ENCODE measurements around the gene AMIGO3.
"Not testable (repeated sequence)": the region's sequence is repeated elsewhere in the genome, so short reads cannot be mapped to it uniquely, and the experiment has no call there.

The AMIGO3 gene, protein sequence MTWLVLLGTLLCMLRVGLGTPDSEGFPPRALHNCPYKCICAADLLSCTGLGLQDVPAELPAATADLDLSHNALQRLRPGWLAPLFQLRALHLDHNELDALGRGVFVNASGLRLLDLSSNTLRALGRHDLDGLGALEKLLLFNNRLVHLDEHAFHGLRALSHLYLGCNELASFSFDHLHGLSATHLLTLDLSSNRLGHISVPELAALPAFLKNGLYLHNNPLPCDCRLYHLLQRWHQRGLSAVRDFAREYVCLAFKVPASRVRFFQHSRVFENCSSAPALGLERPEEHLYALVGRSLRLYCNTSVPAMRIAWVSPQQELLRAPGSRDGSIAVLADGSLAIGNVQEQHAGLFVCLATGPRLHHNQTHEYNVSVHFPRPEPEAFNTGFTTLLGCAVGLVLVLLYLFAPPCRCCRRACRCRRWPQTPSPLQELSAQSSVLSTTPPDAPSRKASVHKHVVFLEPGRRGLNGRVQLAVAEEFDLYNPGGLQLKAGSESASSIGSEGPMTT

DNA sequence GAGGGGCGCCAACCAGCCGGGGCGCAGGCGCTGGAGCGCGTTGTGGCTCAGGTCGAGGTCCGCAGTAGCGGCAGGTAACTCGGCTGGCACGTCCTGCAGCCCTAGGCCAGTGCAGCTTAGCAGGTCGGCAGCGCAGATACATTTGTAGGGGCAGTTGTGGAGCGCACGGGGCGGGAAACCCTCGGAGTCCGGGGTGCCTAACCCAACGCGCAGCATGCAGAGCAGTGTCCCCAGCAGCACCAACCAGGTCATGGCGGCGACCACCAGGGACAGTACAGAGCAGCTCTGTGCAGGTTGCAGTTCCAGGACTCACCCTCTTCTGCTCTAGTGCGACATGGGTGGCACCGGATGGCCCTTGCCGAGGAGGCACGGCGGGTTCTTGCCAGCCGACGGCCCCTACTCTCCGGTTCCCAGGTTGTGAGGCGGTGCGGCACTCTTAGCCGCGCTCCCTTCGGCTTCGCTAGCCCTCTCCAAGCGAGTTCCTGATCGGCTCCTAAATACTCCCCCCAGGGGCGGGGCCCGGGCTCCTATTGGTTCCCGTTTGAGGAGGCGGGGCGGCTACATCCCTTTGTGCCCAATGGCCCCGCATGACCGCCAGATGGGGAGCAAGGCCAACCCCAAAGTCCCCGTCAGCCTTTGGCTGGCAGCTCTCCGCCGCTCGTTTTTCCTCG lies at the start of gene AMIGO3:
TSS of gene AMIGO3 (minus strand) at position 471 of the 671 bp plus-strand sequence. CDS start at position 252, 219 bp downstream.
- peak; percentile 36 to 97 (median 90) for DNase-seq

DNA sequence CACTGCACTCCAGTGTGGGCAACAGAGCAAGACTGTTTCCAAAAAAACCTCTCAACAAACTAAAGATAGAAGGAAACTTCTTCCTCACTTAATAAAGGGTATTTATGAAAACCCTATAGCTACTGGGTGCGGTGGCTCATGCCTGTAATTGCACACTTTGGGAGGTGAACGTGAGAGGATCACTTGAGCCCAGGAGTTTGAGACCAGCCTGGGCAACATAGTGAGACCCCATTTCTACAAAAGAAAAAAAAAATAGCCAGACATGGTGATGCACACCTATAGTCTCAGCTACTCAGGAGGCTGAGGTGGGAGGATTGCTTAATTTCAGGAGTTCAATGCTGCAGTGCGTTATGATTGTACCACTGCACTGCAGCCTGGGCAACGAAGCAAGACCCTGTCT lies 44.5 kb upstream of the AMIGO3 start:
- no peak for DNase-seq

DNA sequence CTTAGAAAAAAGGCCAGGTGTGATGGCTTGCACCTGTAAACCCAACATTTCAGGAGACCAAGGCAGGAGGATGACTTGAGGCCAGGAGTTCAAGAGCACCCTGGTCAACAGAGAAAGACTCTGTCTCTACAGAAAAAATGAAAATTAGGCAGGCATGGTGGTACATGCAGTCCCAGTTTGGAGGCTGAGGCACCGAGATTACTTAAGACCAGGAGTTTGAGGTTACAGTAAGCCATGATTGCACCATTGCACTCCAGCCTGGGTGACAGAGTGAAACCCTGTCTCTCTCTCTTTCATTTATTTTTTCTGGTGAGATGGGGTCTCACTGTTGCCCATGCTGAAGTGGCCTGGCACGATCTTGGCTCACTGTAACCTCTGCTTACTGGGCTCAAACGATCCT lies 42.2 kb upstream of the AMIGO3 start:
- no peak for DNase-seq

DNA sequence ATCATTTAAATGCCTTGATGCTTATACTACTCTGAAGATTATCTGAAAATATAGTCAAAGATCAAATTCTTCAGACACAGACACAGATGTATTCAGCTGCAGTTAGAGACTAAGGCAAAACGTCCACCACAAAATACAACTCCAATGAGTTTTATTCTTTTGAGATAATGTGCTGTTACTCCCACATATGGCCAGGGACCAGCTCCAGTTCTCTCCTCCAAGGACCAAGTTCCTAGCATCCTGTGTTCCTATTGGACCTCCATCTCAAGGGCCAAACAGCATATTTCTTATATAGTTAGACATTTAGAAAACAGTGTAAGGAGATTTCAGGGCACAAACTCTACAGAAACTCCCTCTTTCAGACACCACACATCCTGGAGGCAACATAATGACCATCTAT lies 39.7 kb upstream of the AMIGO3 start:
- no peak for DNase-seq

DNA sequence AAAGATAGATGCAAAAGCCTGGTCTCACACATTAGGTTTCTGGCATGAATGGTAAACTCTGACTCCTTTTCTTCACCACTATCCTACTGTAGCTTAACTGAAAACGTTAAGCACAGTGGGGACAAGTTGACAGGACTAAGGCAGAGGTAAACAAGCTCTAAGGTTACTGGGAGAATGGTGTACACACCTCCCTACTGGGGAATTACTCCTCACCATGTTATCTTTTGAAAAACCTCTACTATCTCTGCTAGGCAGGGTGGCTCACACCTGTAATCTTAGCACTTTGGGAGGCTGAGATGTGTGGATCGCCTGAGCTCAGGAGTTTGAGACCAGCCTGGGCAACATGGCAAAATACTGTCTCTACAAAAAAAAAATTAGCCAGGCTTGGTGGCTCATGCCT lies 37.7 kb upstream of the AMIGO3 start:
- DNase-seq: no peak

DNA sequence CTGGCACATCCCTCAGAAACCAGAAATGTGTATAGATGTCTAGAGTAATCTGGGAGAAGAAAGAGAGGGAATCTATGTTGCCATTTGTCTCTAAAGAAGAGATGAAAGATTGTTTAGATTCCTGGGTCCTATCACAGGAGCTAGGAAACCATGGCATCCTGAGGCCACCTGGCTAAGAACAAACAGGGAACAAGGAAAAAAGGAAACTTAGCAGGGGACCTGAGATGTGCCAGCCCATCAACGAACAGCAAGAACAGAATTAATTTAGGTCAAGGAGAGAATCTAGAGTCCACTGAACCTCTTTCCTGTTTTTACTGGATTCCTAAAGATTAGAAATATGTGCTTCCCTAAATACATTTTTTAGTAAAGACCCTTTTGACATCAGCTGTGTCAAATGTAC lies 36.6 kb upstream of the AMIGO3 start:
- DNase-seq: no peak

DNA sequence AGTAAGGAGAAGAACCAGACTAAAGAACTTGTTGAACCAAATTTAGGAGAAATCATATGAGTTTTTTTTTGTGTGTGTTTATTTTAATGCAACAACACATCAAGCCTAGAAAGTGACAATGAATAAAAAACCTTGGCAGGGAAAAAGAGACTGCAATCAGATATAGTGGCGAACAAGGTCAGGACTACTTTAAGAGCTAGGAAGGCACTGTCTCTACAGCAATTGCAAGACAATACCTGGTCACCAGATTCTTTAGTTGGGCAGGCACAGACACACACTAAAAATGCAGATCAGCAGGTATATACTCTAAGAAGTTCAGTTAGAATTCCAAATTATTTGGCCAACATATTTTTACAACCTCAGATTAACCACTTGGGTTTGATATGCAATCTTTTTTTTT lies 35.1 kb upstream of the AMIGO3 start:
- no peak for DNase-seq

DNA sequence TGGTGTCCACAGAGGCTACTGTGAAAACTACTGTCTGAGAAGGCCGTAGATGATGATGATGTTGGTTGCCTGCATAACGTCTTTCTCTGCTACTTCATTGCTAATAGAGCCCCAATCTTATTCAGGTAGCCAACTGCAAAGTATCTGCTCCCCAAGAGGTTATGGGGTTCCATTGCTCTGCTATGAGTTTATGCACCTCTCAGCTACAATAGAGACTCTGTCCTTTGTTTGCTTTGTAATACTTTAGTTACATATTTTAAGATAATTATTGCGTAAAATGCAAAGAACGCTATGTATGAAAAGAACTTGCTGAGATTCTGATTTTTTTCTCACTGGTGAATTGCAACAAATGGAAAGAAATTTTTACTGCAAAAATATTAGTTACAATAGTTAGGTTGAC lies 32.0 kb upstream of the AMIGO3 start:
- DNase-seq: no peak

DNA sequence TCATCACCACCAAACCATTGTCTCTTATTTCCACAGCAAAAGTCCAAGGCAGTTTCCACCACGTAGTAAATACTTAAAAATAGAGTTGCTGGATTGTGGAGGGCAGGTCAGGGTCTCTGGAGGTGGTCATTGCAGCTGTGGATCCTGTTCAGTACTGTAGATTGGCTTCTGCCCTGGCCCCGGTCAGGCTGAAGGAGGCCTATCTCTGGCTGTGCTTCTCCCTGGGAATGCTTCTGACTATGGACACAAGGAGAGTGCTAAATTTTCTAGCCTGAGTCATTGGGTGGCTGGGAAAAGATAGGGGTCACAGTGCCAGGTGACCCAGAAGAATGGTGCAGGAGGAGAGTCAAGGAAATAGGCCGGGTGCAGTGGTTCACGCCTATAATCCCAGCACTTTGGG lies 30.6 kb upstream of the AMIGO3 start:
- DNase-seq: no peak

DNA sequence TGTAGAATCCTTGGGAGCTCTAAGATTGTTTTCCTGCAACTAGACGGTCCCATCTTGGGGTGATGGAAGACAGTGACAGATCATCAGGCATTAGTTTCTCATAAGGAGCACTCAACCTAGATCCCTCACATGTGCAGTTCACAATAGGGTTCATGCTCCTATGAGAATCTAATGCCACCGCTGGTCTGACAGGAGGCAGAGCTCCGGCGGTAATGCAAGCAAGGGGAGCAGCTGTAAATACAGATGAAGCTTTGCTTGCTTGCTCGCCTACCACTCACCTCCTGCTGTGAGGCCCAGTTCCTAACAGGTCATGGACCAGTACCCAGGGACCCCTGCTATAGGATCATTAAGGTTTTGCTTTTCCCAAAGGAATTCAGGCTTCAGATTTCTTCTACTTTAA lies 29.4 kb upstream of the AMIGO3 start:
- not testable (repeated sequence) for DNase-seq

DNA sequence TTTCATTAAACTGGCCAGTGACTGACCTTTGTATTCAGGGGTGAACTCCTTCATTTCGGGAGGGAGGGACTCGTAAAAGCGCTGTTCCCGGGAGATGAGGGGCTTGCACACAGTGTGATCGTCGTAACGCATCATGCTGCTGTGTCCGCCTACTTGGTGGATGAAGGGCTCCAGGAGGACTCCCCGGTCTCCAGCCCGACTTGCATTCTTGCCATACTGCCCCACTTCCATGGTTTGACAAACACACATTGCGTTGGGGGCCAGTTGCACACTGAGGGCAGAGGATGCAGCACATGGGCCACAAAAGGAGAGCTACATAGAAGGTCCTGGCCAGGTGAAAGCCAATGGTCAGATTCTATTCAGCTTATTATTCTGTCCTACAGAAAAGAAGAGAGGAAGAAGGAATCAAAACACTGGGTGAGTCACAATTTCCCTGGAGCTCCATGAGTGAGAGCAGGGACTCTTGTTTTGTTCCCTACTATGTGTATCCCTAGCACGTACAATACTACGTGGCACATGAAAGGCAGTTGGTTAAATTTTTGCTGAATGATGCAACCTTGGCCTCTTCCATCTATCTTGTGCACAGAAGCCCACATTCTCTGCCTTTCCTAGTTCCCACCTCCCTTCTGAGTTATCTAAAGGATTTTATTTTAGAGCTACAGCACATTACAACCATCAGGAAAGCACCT lies 28.5 kb upstream of the AMIGO3 start:
- DNase-seq: no peak

DNA sequence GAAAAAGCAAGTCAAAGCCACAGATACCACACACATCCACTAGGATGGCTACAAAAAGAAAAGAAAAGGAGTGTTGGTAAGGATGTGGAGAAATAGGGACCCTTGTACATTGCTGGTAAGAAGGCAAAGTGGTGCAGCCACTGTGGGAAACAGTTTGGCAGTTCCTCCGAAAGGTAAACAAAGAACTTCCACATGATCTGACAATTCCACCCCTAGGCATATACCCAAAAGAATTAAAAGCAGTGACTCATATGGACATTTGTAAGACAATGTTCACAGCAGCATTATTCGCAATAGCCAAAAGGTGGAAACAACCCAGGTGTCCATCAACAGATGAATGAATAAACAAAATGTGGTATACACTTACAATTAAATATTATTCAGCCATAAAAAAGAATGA lies 26.5 kb upstream of the AMIGO3 start:
- DNase-seq: no peak

DNA sequence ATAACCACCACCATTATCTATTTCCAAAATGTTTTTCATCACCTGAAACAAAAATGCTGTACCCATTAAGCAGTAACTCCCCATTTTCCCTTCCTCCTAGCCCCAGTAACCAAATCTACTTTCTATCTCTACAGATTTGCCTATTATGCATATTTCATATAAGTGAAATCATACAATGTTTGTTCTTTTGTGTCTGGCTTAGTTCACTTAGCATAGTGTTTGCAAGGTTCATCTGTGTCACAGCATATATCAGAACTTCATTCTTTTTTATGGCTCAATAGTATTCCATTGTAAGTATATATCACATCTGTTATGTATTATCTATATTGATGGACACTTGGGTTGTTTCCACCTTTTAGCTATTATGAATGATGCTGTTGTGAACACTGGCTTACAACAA lies 20.9 kb upstream of the AMIGO3 start:
- no peak for DNase-seq

DNA sequence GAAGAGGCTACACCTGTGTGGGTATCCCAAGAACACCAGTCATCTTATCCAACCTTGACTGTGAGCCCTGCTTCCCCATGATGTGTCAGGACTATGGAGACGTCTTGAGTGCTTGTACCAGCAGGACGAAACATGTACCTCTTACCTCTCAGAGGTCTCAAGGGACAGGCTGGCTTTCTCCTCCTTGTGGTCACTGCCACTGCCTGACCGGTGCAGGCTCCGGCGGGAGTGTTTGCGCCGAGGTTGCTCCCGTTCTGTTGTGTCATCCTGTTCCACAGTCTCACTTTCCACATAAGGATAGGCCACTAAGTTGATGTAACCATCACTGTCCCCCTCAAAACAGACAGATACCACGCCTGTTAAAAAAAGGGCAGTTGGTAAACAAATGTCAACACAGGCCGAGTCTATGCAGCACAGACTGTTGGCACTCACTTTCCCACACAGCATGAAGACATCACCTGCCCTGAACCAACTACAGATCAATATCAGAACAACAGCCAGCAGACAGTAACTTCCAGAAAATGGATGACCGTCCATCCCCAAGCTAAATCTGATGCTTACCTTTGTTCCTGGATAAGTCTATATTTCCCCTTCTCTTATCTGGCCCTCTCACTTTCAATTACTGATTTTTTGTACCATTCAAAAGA lies 18.7 kb upstream of the AMIGO3 start:
- no peak for DNase-seq

DNA sequence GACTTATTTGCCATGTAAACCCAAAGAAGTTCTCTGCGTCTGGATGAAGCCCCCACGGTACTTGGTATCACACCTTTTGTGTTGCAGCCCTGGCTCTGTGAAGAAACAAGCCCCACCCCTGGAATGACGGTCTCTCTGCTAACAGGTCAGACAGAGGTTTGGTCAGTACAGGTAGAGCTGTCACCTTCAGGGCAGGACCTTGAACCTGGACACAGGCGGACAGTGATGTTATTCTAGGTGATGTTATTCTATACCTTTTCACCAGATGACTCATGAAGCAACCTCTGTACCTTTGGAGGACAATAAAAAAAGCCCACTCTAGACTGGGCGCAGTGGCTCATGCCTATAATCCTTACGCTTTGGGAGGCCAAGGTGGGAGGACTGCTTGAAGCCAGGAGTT lies 15.3 kb upstream of the AMIGO3 start:
- DNase-seq: no peak

DNA sequence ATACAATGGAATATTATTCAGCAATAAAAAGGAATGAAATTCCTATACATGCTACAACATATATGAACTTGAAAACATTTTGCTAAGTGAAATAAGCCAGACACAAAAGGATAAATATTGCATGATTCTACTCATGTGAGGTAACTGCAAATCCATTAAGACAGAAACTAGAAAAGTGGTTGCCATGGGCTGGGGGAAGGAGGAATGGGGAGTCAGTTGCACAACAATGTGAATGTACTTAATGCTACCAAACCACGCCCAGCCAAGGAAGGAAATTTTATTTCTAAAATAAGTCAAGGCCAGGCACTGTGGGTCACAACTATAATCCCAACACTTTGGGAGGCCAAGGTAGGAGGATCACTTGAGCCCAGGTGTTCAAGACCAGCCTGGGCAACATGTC lies 14.1 kb upstream of the AMIGO3 start:
- no peak for DNase-seq

DNA sequence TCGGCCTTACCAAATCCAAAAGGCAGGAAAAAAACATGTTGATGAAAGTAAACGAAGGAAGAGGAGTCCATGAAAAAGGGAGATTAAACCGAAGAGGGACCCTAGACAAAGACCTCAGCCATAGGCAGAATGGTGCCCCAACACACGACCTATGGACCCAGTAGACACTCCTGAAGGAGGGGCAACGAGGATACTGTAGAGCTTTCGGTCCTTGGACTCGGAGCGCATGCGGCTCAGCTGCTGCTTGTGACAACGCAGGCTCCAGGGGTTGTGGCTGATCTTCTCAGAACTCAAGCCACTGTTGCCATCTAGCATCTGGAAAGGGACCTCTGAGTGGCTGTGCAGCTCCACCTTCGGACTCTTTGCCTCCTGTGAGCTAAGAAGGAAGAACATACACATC lies 13.1 kb upstream of the AMIGO3 start:
- DNase-seq: no peak

DNA sequence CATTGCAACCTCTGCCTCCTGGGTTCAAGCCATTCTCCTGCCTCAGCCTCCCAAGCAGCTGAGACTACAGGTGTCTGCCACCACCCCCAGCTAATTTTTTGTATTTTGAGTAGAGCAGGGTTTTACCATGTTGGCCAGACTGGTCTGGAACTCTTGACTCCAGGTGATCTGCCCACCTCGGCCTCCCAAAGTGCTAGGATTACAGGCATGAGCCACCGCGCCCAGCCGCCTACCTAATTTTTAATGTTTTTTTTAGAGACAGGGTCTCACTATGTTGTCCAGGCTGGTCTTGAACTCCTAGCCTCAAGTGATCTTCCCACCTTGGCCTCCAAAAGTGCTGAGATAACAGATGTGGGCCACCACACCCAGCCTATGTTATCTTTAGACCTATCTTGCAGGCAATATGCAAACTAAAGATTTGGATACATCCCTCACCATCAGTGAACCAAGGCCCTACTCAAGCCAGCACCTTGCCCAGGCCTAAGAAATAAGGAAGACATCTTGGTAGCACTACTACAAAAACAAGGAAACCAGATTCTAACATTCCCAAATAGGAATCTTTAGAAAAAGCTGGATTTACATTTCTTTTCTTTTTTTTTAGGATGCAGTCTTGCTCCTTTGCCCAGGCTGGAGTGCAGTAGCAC lies 10.6 kb upstream of the AMIGO3 start:
- no peak for DNase-seq

DNA sequence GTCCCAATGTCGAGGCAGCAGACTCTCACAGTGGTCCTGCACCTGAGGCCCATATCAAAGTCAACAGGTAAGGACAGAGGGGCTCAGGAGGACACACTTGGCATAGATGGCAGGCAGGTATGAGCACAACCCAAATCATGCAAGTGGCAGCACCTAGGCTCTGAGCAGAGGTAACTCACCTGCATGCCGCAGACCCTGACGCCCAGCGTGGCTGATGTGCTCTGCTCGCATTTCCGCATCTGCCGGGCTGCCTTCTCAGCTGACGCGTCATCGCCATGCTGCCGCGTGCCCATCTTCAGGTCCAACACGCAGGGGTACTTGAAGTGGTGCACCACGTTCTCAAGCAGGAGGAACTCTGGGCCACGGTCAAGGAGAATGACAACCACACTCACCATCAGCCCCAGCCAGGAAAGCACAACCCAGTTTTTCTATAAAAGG lies 8.5 kb upstream of the AMIGO3 start:
- no peak for DNase-seq

DNA sequence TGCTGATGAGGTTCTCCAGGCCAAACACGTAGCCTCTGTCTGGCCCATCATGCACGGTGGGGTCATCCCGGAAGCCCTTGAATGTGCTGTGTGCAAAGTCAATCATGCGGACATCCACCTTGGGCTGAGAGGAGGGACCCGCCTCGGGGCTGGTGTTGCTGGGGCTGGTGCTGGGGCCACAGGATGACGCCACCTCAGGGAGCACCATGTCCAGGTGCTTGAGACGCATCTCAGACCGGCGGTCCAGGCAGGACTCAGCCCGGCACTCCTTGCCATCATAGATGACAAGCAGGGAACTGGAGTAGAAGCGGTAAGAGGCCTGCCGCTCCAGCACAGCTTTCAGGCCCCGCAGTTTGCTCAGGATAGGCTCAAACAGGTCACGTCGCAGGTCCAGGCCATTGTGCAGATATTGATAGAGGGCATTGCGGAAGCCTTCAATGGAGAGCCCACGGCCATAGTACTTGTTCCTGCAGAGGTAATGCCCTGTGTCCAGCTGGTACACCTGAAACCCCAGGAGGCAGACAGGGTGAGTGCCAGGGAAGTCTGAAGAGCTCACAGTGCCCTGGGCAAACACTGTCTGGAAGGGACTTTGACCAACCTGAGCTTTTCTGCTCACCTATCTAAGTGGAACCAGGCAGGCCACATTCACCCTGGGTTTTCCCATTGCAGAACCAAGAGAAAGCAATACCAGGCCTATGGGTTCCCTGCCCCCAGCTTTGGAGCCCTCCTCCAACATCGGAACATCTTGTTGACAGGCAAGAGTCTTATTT lies 7.9 kb upstream of the AMIGO3 start:
- no peak for DNase-seq

Data from hypothalamus (tissue), 51 donors.